Spleen (tissue), 7 donors: ENCODE data around the gene MEIKIN.

Experiments
- CTCF ChIP-seq, 11 experiments: fragments of 200-600 bp in 7 of 11; fragments of 450-650 bp in 4 of 11; sonication (generic) in 4 of 11; IDR thresholded peaks in 8 of 11; conservative IDR thresholded peaks in 3 of 11; 1 replicate in 7 of 11; 2 replicates in 4 of 11; pipeline versions ENCODE4 v1.4.0 to v1.8.0; 2016 to 2021; ENCODE audit warnings: antibody characterized with exemption in 11 of 11, inconsistent platforms in 4 of 11, mild to moderate bottlenecking in 1 of 11
- POLR2A ChIP-seq, 3 donors: fragments of 450-650 bp; IDR thresholded peaks; one replicate each; pipeline ENCODE4 v1.5.1; 2017; ENCODE audit warnings: antibody characterized with exemption in 3 of 3, mild to moderate bottlenecking in 1 of 3
- donor health status: DM: no; HTN: no; CAD: no; lungs with moderate emphysema.
- donor health status: DM: no; HTN: no; CAD: no.
- donor health status: DM: no; HTN: no; CAD: no.

- TF ChIP-seq CTCF (IDR thresholded peaks at IDR 0.05 in 8 of 11, conservative IDR thresholded peaks at IDR 0.05 in 3 of 11), result no peak
- no peak for TF ChIP-seq POLR2A (IDR thresholded peaks at IDR 0.05)
Measured at GRCh38 chr5:131968396-131968954, 23.0 kb upstream of the MEIKIN start.
